Measurements from ENCODE around the gene PRCC.
A peak's percentile ranks its signal among the peaks of the same experiment; 100 is the strongest.

Gene PRCC

GRCh38 chr1:156796340-156797097 lies 29.2 kb downstream of the PRCC start:
- DNase-seq (ENCODE audit: low spot score) = no peak

GRCh38 chr1:156797212-156797871 lies 30.0 kb downstream of the PRCC start:
- peak; percentile 51 for DNase-seq (ENCODE audit: low spot score)

GRCh38 chr1:156801409-156802121 lies 34.2 kb downstream of the PRCC start:
- DNase-seq (ENCODE audit: low spot score) = no peak

GRCh38 chr1:156802421-156802935 lies 35.1 kb downstream of the PRCC start:
- DNase-seq (ENCODE audit: low spot score) = no peak

GRCh38 chr1:156803086-156803851 lies 35.9 kb downstream of the PRCC start:
- DNase-seq (ENCODE audit: low spot score) = no peak

- no peak for DNase-seq (ENCODE audit: low spot score)
These were observed 36.7 kb downstream of the PRCC start for GRCh38 chr1:156804026-156804425.

GRCh38 chr1:156804572-156805243 lies 37.4 kb downstream of the PRCC start:
- no peak for DNase-seq (ENCODE audit: low spot score)

- DNase-seq (ENCODE audit: low spot score) = no peak
These were observed 38.6 kb downstream of the PRCC start for GRCh38 chr1:156805766-156806511.

GRCh38 chr1:156806512-156807440 lies 39.4 kb downstream of the PRCC start:
- no peak for DNase-seq (ENCODE audit: low spot score)

GRCh38 chr1:156807627-156808026 lies 40.3 kb downstream of the PRCC start:
- DNase-seq (ENCODE audit: low spot score) = no peak

- DNase-seq (ENCODE audit: low spot score) = no peak
These were observed 41.1 kb downstream of the PRCC start for GRCh38 chr1:156808186-156809030.

- no peak for DNase-seq (ENCODE audit: low spot score)
These were observed 41.9 kb downstream of the PRCC start for GRCh38 chr1:156809281-156809680.

- DNase-seq (ENCODE audit: low spot score) = no peak
These were observed 42.5 kb downstream of the PRCC start for GRCh38 chr1:156809711-156810366.

- no peak for DNase-seq (ENCODE audit: low spot score)
These were observed 43.8 kb downstream of the PRCC start for GRCh38 chr1:156811168-156811567.

GRCh38 chr1:156812293-156812990 lies 45.1 kb downstream of the PRCC start:
- DNase-seq (ENCODE audit: low spot score) = no peak

GRCh38 chr1:156813298-156813697 lies 46.0 kb downstream of the PRCC start:
- no peak for DNase-seq (ENCODE audit: low spot score)

- DNase-seq (ENCODE audit: low spot score) = peak; percentile 75
These were observed 46.6 kb downstream of the PRCC start for GRCh38 chr1:156813750-156814570.

Data from HuH-7.5 (cell line).